ENCODE data around the gene ABCA3.

Gene ABCA3

DNA sequence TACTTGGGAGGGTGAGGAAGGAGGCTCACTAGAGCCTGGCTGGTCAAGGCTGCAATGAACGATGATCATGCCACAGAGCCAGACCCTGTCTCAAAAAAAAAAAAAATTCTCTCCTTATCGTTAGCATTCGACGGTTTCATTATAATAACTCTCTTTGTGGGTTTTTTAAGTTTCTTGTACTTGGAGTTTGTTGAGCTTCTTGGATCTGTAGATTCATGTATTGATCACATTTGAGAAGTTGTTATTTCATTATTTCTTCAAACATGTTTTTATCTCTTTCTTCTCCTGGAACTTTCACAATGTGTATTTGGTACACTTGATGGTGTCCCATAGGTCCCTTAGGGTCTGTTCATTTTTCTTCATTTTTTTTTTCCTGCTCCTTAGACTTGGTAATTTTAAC is 16.8 kb upstream of the ABCA3 start:
- no peak for DNase-seq (ENCODE audit: low spot score)

DNA sequence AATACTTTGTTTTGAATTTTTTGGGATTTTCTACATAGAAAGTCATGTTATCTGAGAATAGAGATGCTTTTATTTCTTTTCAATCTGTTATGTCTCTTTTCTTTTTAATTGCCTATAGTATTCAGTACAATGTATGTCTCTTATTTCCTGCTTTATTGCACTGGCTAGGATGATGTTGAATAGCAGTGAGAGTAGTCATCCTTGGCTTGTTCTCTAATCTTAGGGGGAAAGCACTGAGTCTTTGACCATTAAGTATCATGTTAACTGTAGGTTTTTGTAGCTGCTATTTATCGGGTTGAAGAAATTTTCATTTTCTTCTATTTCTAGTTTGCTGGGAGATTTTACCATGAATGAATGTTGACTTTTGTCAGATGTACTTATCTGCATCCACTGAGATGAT is 10.0 kb upstream of the ABCA3 start:
- DNase-seq (ENCODE audit: low spot score): no peak

- no peak for DNase-seq (ENCODE audit: low spot score)
Observed at GRCh38 chr16:2343211-2343610, 2.7 kb upstream of the ABCA3 start.

- DNase-seq (ENCODE audit: low spot score): no peak
Observed at GRCh38 chr16:2341456-2342447, 1.2 kb upstream of the ABCA3 start.

- DNase-seq (ENCODE audit: low spot score): peak; percentile 41
Observed at GRCh38 chr16:2339521-2340484, 725 bp downstream of the ABCA3 start.

- no peak for DNase-seq (ENCODE audit: low spot score)
Observed at GRCh38 chr16:2337431-2338296, 2.9 kb downstream of the ABCA3 start.

GRCh38 chr16:2335286-2335895 is 5.1 kb downstream of the ABCA3 start:
- DNase-seq (ENCODE audit: low spot score): no peak

GRCh38 chr16:2333772-2334379 is 6.7 kb downstream of the ABCA3 start:
- no peak for DNase-seq (ENCODE audit: low spot score)

DNA sequence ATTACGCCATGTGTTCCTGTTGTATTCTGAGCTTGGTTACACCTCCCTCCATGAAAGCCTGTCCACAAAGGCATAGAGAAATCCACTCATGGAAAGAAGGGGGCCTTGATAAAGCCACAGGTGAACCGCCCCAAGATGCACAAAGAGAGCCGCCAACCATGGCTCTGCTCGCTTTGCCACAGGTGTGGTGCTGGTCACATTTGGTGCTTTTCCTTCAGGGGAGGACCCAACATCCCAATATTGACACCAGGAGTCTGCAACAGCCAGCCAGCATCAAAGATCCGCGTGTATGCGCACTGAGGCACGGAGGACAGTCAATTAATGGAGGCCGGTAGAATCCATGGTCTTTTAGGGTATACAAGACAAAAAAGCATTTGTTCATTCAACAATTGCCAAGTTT is 7.3 kb downstream of the ABCA3 start:
- DNase-seq (ENCODE audit: low spot score): no peak

DNA sequence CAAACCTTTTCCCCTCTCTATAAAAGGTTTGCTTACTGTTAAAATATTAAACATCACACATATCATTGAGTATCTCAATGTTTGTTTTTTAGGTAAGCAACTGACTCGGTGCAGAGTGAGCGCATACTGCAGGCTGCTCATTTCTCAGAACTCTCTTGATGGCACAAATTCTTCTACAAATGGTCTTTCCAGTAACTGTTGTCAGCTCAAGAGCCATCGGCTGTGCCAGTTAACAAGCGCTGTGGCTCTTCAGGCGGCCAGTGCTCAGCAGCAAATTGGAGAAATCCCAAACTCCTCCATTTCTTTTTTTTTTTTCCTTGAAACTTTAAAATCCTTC is 8.6 kb downstream of the ABCA3 start:
- DNase-seq (ENCODE audit: low spot score): no peak

DNA sequence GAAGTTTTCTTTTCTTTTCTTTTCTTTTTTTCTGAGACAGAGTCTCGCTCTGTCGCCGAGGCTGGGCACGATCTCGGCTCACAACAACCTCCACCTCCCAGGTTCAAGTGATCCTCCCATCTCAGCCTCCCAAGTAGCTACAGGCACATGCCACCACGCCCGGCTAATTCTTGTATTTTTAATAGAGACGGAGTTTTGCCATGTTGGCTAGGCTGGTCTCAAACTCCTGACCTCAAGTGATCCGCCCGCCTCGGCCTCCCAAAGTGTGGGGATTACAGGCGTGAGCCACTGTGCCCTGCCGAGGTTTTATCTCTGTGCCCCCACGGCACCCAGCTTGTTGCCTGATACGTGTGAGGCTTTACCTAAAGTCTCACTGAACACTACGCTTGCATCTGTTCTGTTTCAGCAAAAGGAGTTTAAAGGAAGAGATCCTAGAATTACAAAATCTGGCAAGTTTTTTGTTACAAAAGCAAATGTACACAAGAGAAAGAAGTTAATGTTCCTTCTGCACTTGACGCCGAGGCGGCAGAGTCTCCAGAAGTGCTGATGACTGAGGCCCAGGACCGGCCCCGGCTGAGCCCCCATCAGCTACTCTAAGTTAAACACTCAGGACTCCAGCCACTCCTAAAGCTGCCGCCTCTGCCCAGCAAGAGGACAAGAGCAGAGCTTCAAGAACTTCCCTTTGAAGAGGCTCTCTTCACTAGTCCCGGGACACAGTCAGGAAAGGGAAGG is 9.2 kb downstream of the ABCA3 start:
- no peak for DNase-seq (ENCODE audit: low spot score)

DNA sequence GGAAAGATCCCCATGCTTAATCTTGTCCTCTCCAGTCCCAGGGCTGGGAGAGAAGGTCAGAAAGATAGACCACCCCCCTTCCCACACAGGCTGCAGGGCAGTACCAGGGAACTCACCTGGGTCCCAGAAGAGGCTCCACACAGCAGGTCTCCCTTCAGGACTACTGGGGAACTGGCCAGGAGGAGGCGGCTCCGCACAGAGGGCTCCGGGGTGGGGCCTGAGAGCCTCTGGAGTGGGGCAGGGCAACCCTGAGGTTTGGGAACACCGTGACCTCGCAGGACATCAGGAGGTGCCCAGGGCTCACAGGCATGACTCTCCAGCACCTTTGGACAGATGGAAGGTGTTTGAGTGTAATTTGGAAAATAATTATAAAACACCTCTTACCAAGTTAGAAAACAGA is 11.0 kb downstream of the ABCA3 start:
- no peak for DNase-seq (ENCODE audit: low spot score)

GRCh38 chr16:2328428-2328827 is 12.1 kb downstream of the ABCA3 start:
- DNase-seq (ENCODE audit: low spot score): no peak

DNA sequence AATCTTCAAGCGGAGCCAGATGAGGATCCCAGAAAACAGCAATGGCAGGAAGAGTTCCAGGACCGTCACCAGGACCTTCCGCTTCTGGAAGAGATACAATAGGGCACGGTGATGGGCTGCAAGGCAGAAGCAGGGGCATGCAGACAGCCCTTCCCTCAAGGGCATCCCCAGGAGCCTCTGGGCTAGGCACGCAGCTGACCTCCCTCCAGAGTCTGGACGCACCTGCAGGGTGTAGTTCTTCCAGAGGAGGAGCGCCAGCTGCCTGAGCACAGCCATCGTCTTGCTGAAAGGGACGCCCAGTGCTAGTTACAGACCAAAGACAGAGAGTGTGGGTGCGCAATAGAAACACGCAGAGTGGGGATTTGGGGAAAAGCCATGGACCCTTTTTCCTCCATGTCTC is 14.3 kb downstream of the ABCA3 start:
- no peak for DNase-seq (ENCODE audit: low spot score)

DNA sequence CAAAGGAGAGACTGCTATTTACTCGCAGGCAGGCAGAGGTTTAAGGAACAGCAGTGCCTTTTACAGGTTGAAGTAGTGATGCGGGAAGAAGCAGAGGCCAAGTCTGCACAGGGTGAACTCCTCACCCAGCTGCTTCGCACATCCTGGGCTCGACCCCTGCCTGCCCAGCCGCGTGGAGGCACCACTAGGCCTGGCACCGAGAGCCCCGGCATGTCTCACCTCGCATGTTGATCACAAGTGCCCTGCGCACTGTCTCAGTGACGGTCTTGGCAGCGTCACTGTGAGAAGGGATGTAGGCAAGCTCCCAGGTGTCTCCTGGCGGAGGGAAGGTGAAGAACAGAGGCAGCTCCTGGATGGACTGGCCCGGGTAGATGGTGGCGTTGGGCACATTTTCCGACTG is 14.7 kb downstream of the ABCA3 start:
- DNase-seq (ENCODE audit: low spot score): no peak

GRCh38 chr16:2325181-2325580 is 15.3 kb downstream of the ABCA3 start:
- DNase-seq (ENCODE audit: low spot score): no peak

- no peak for DNase-seq (ENCODE audit: low spot score)
Observed at GRCh38 chr16:2324296-2324859, 16.1 kb downstream of the ABCA3 start.

DNA sequence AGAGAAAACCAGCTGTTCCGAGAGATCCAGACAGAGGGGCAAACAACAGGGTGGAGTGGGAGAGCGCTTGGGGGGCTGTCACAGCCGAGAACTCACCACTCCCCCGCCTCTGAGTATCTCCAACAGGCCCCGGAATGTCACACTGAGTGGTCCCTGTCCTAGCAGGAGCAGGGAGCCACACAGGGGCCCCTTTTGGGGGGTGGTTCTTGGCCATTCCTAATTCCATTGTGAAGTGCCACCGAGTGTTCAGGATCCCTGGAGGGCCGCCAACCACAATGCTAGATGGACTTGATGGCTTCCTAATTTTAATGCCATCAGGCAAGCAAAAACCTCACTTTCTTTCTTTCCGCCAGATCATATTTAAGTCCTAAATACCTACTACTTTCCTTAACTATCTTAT is 16.8 kb downstream of the ABCA3 start:
- DNase-seq (ENCODE audit: low spot score): no peak

GRCh38 chr16:2319606-2320005 is 20.9 kb downstream of the ABCA3 start:
- no peak for DNase-seq (ENCODE audit: low spot score)

Data from pons (tissue), 1 donor.